IMR-90 (cell line): ENCODE measurements around the gene CDK14. TPM values are rescaled to one million over a fixed set of nuclear protein-coding genes. Genes with fewer than 3 reads are reported as not detected.

Source experiments
- ATAC-seq: fragments of 200-7000 bp; cut with Tn5 transposase; 2 replicates; pipeline ENCODE4 v1.9.1; 2020; ENCODE audit warnings: low read depth, mild to moderate bottlenecking, moderate library complexity
- BruUV-seq: library from RNA; stranded (reverse); fragments of 400-500 nt; replicated peaks from 2 replicates; lab custom pipeline; 2021; lab: Mats Ljungman, UMichigan
- CTCF ChIA-PET: fragments of 300-600 bp; formaldehyde crosslinking; extraction: SDS; loops from one replicate; lab custom pipeline; 2021; ENCODE audit warnings: antibody characterized with exemption; lab: Yijun Ruan, JAX
- POLR2A ChIA-PET: fragments of 300-600 bp; sonication (Branson Sonifier 250); formaldehyde crosslinking; loops from one replicate; lab custom pipeline; 2022; ENCODE audit warnings: antibody characterized with exemption; ENCODE audit not compliant: unreplicated experiment; lab: Charles Lee
- DNase-seq: peaks from one replicate; pipeline ENCODE4 v3.0.0; 2013
- H2AFZ ChIP-seq: replicated peaks from 2 replicates; pipeline ENCODE3; 2013; ENCODE audit warnings: low read length, mild to moderate bottlenecking; ENCODE audit not compliant: poor library complexity
- H2AK5ac ChIP-seq: 2 replicates; pipeline ENCODE4 v1.6.1; 2013; ENCODE audit warnings: low read depth, low read length, inconsistent platforms
- H2AK9ac ChIP-seq: replicated peaks from 2 replicates; pipeline ENCODE3; 2013; ENCODE audit warnings: mild to moderate bottlenecking, low read depth, low read length, moderate library complexity; ENCODE audit not compliant: poor library complexity
- H2BK120ac ChIP-seq: 2 replicates; pipeline ENCODE4 v1.6.1; 2013; ENCODE audit warnings: low read depth, low read length, inconsistent platforms
- H2BK15ac ChIP-seq: 3 replicates; pipeline ENCODE4 v1.6.1; 2013; ENCODE audit warnings: low read depth, low read length, inconsistent platforms
- H2BK20ac ChIP-seq: 2 replicates; pipeline ENCODE4 v1.6.1; 2013; ENCODE audit warnings: low read depth, mild to moderate bottlenecking, inconsistent platforms, low read length, moderate library complexity
- H2BK5ac ChIP-seq: 2 replicates; pipeline ENCODE4 v1.6.1; 2013; ENCODE audit warnings: mild to moderate bottlenecking, low read depth, low read length, inconsistent platforms; ENCODE audit not compliant: poor library complexity, severe bottlenecking
- H3K14ac ChIP-seq: replicated peaks from 2 replicates; pipeline ENCODE4 v1.6.1; 2013; ENCODE audit warnings: low read depth, low read length, inconsistent platforms
- H3K18ac ChIP-seq: 2 replicates; pipeline ENCODE4 v1.6.1; 2013; ENCODE audit warnings: low read depth, low read length, control low read depth
- H3K23ac ChIP-seq: 2 replicates; pipeline ENCODE4 v1.6.1; 2013; ENCODE audit warnings: low read depth, low read length, inconsistent platforms
- H3K27ac ChIP-seq: 2 replicates; pipeline ENCODE4 v1.5.1; 2013; ENCODE audit warnings: mild to moderate bottlenecking, control low read depth, low read length; ENCODE audit not compliant: insufficient read depth
- H3K27me3 ChIP-seq: 2 replicates; pipeline ENCODE4 v1.6.1; 2013; ENCODE audit warnings: low read length; ENCODE audit not compliant: control insufficient read depth, insufficient read depth
- H3K36me3 ChIP-seq: 2 replicates; pipeline ENCODE4 v1.6.1; 2013; ENCODE audit warnings: low read length, mixed read lengths; ENCODE audit not compliant: control insufficient read depth, insufficient read depth
- H3K4ac ChIP-seq: 2 replicates; pipeline ENCODE4 v1.6.1; 2013; ENCODE audit warnings: low read depth, low read length, inconsistent platforms
- H3K4me1 ChIP-seq: 2 replicates; pipeline ENCODE4 v1.6.1; 2013; ENCODE audit warnings: low read length, mixed read lengths; ENCODE audit not compliant: control insufficient read depth, insufficient read depth
- H3K4me2 ChIP-seq: 2 replicates; pipeline ENCODE4 v1.6.1; 2013; ENCODE audit warnings: low read depth, mild to moderate bottlenecking, control low read depth, low read length, moderate library complexity
- H3K4me3 ChIP-seq: 2 replicates; pipeline ENCODE4 v1.5.1; 2013; ENCODE audit warnings: low read depth, mild to moderate bottlenecking, control low read depth, low read length, moderate library complexity; ENCODE audit not compliant: insufficient read depth
- H3K56ac ChIP-seq: 2 replicates; pipeline ENCODE4 v1.6.1; 2013; ENCODE audit warnings: low read length, inconsistent platforms; ENCODE audit not compliant: insufficient read depth; ENCODE audit errors: extremely low read depth
- H3K79me1 ChIP-seq, 2 experiments: 2 replicates each; pipeline ENCODE4 v1.6.1; 2013; ENCODE audit warnings: low read length in 2 of 2, inconsistent platforms in 1 of 2, low read depth in 1 of 2
- H3K9ac ChIP-seq: 2 replicates; pipeline ENCODE4 v1.6.1; 2013; ENCODE audit warnings: low read depth, low read length, control low read depth
- H3K9me1 ChIP-seq: 2 replicates; pipeline ENCODE4 v1.6.1; 2013; ENCODE audit warnings: low read length, inconsistent platforms; ENCODE audit not compliant: insufficient read depth
- H3K9me3 ChIP-seq: 2 replicates; pipeline ENCODE4 v1.6.1; 2013; ENCODE audit warnings: low read length; ENCODE audit not compliant: control insufficient read depth, insufficient read depth
- H4K20me1 ChIP-seq: 2 replicates; pipeline ENCODE4 v1.6.1; 2013; ENCODE audit warnings: low read length, inconsistent platforms; ENCODE audit not compliant: insufficient read depth
- H4K5ac ChIP-seq: 2 replicates; pipeline ENCODE4 v1.6.1; 2013; ENCODE audit warnings: mild to moderate bottlenecking, low read depth, low read length, control low read depth
- H4K8ac ChIP-seq, 2 experiments: 2 replicates each; pipeline ENCODE4 v1.6.1; 2013; ENCODE audit warnings: low read depth in 2 of 2, low read length in 2 of 2, control low read depth in 1 of 2, inconsistent platforms in 1 of 2
- H4K91ac ChIP-seq: 2 replicates; pipeline ENCODE4 v1.6.1; 2013; ENCODE audit warnings: low read depth, low read length, inconsistent platforms; ENCODE audit not compliant: insufficient read depth
- BHLHE40 ChIP-seq: fragments of 150-350 bp; IDR thresholded peaks from 2 replicates; pipeline ENCODE4 v1.6.1; 2016; ENCODE audit warnings: mild to moderate bottlenecking, low read depth, low read length
- CEBPB ChIP-seq: IDR thresholded peaks from 2 replicates; pipeline ENCODE4 v1.6.1; 2012; ENCODE audit warnings: low read depth, low read length, improper control_type of control experiment
- CHD1 ChIP-seq: IDR thresholded peaks from 2 replicates; pipeline ENCODE4 v1.6.1; 2012; ENCODE audit warnings: low read depth, low read length, improper control_type of control experiment
- FOS ChIP-seq: fragments of 150-350 bp; IDR thresholded peaks from 2 replicates; pipeline ENCODE4 v1.6.1; 2016; ENCODE audit warnings: low read depth, low read length
- MAFK ChIP-seq: IDR thresholded peaks from 2 replicates; pipeline ENCODE4 v1.6.1; 2012; ENCODE audit warnings: low read depth, low read length, improper control_type of control experiment
- MAZ ChIP-seq: IDR thresholded peaks from 2 replicates; pipeline ENCODE4 v1.6.1; 2012; ENCODE audit warnings: low read depth, mild to moderate bottlenecking, low read length, improper control_type of control experiment, moderate library complexity, borderline replicate concordance
- MXI1 ChIP-seq: IDR thresholded peaks from 2 replicates; pipeline ENCODE4 v1.6.1; 2012; ENCODE audit warnings: low read depth, mild to moderate bottlenecking, low read length, moderate library complexity, borderline replicate concordance
- NFE2L2 ChIP-seq: fragments of 150-350 bp; IDR thresholded peaks from 2 replicates; pipeline ENCODE4 v1.6.1; 2016; ENCODE audit warnings: low read depth, mild to moderate bottlenecking, low read length
- RCOR1 ChIP-seq: IDR thresholded peaks from 2 replicates; pipeline ENCODE4 v1.6.1; 2012; ENCODE audit warnings: mild to moderate bottlenecking, low read length, improper control_type of control experiment; ENCODE audit not compliant: insufficient replicate concordance
- RFX5 ChIP-seq: IDR thresholded peaks from 2 replicates; pipeline ENCODE4 v1.8.0; 2012; ENCODE audit warnings: low read depth, mild to moderate bottlenecking, low read length, moderate library complexity
- WGBS, 2 experiments: methylation state at CpG; one replicate each; pipeline versions ENCODE4 v1.1.5 to v1.1.7; 2013; ENCODE audit warnings: missing lambda C conversion rate in 2 of 2; ENCODE audit not compliant: insufficient read length in 1 of 2; ENCODE audit errors: extremely low coverage in 2 of 2; 5-methylcytosine and 5-hydroxymethylcytosine counted together
- dilution Hi-C: fragments of 300-500 bp; cut with HindIII; formaldehyde crosslinking; loops from one replicate; pipeline ENCODE4 v1.14.3; 2018; ENCODE audit warnings: low sequenced_read_pairs; ENCODE audit not compliant: unreplicated experiment
- in situ Hi-C: fragments of 300-500 bp; cut with MboI; formaldehyde crosslinking; loops from 3 replicates; pipeline ENCODE4 v1.14.3; 2019; ENCODE audit warnings: low sequenced_read_pairs, inconsistent platforms, mixed read lengths
- intact Hi-C: fragments of 100-400 bp; cut with micrococcal nuclease; formaldehyde crosslinking; loops from 2 replicates; pipeline ENCODE4 v1.10.0; 2022
- polyA plus RNA-seq, 3 experiments: library from polyadenylated mRNA; depleted of rRNA; stranded (reverse); fragments of >200 nt; gene quantifications; 2 replicates each; pipeline ENCODE4 v1.2.3, GENCODE V29; 2012; ENCODE audit warnings: low replicate concordance in 1 of 3
- total RNA-seq: library from RNA; depleted of rRNA; stranded (reverse); fragments of >200 nt; gene quantifications from 2 replicates; pipeline ENCODE4 v1.2.3, GENCODE V29; 2012
- TF ChIP-seq, protein P1 (sequence below): fragments of 150-350 bp; IDR thresholded peaks from 2 replicates; pipeline ENCODE4 v1.6.1; 2016; ENCODE audit warnings: low read depth, mild to moderate bottlenecking, low read length, moderate library complexity, borderline replicate concordance
- TF ChIP-seq, protein P2 (sequence below): fragments of 150-350 bp; IDR thresholded peaks from 2 replicates; pipeline ENCODE4 v1.6.1; 2017; ENCODE audit warnings: mild to moderate bottlenecking, antibody characterized with exemption, low read length, low read depth

The CDK14 gene
- total and polyA plus RNA-seq, 2 of the 4 experiments (the other 2 are of a cell fraction), result 10.1 to 29.6 TPM

DNA sequence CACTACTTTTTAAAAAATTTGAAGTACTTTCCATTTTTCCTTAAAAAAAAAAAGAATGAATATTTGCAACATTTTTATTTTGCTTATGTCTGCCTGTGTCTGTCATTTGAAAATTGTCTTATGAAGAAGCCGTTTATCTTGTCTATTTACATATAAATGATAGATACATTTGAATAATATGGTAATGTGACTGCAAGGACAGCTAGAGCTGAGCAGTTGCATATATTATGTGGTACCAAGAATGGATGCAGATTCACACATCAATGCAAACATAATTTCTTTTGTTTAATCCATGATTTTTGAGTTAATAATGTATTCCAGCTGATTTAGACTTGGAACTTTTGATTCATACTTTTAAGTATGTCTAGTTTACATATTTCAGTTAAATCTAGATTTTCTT lies 268.0 kb downstream of the CDK14 start:
- H3K27ac ChIP-seq, result no peak overlapping the region
- dilution Hi-C loops, result no loop called here
- WGBS, 2 experiments, result no CpG with 5 or more reads among the region's 1 CpG
- no peak overlapping the region for H3K18ac ChIP-seq
- H2AK5ac ChIP-seq, result no peak overlapping the region
- no peaks in the 10 kb centered on the region for H4K20me1 ChIP-seq
- no TSS peak for BruUV-seq
- H4K8ac ChIP-seq, result no peak overlapping the region
- H3K27me3 ChIP-seq, result no peaks in the 10 kb centered on the region
- POLR2A ChIA-PET, result no interaction called here
- H3K9me1 ChIP-seq, result no peaks in the 10 kb centered on the region
- DNase-seq (no peak), ATAC-seq (no peak)
- H3K4me1 ChIP-seq, result no peaks in the 10 kb centered on the region
- H3K9ac ChIP-seq, result no peak overlapping the region
- no peak overlapping the region for H2BK20ac ChIP-seq
- H2BK5ac ChIP-seq, result no peak overlapping the region
- no peak overlapping the region for H3K4ac ChIP-seq
- intact Hi-C loops, result no loop called here
- CTCF ChIA-PET, result interaction anchor here (0.6 kb wide), 1 partner anchor 217 kb away, joined by 3 read pairs; no protein-coding TSS in a partner anchor
- no peak overlapping the region for H4K91ac ChIP-seq
- H3K23ac ChIP-seq, result no peak overlapping the region
- H3K4me2 ChIP-seq, result no peak overlapping the region
- in situ Hi-C loops, result no loop called here
- H3K14ac ChIP-seq, result no peak overlapping the region
- no peak overlapping the region for H4K5ac ChIP-seq
- no peak overlapping the region for H2BK15ac ChIP-seq
- H3K4me3 ChIP-seq, result no peak overlapping the region
- H2AFZ ChIP-seq, result no peak overlapping the region
- H3K36me3 ChIP-seq, result no peaks in the 10 kb centered on the region
- no peak overlapping the region for H2BK120ac ChIP-seq
- H2AK9ac ChIP-seq, result no peak overlapping the region
- TF ChIP-seq RCOR1 (no peak), MXI1 (no peak), CHD1 (no peak), FOS (no peak), BHLHE40 (no peak), CEBPB (no peak), RFX5 (no peak), MAZ (no peak), MAFK (no peak), NFE2L2 (no peak)
- TF ChIP-seq, protein P1, sequence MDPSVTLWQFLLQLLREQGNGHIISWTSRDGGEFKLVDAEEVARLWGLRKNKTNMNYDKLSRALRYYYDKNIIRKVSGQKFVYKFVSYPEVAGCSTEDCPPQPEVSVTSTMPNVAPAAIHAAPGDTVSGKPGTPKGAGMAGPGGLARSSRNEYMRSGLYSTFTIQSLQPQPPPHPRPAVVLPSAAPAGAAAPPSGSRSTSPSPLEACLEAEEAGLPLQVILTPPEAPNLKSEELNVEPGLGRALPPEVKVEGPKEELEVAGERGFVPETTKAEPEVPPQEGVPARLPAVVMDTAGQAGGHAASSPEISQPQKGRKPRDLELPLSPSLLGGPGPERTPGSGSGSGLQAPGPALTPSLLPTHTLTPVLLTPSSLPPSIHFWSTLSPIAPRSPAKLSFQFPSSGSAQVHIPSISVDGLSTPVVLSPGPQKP, result no peak
- TF ChIP-seq, protein P2, sequence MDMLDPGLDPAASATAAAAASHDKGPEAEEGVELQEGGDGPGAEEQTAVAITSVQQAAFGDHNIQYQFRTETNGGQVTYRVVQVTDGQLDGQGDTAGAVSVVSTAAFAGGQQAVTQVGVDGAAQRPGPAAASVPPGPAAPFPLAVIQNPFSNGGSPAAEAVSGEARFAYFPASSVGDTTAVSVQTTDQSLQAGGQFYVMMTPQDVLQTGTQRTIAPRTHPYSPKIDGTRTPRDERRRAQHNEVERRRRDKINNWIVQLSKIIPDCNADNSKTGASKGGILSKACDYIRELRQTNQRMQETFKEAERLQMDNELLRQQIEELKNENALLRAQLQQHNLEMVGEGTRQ, result no peak
- no peak overlapping the region for H3K56ac ChIP-seq
- H3K79me1 ChIP-seq, result no peaks in the 10 kb centered on the region; a peak in 1 of 4 replicates
- no peaks in the 10 kb centered on the region for H3K9me3 ChIP-seq
